Prostate gland (tissue), 2 donors: ENCODE results near the gene LYRM4. TPM values are rescaled to one million over a fixed set of nuclear protein-coding genes. Genes with fewer than 3 reads are reported as not detected.
A peak's percentile ranks its signal among the peaks of the same experiment; 100 is the strongest.

Experiments
- DNase-seq: peaks from one replicate; pipeline ENCODE4 v3.0.0-alpha.2; 2019; ENCODE audit warnings: low spot score
- H3K27ac ChIP-seq, 2 donors: fragments of 200-600 bp; sonication (generic); 2 replicates each; pipeline ENCODE4 v1.5.1; 2017 to 2019
- H3K27me3 ChIP-seq: fragments of 200-600 bp; sonication (generic); replicated peaks from 2 replicates; pipeline ENCODE4 v1.5.1; 2019; ENCODE audit not compliant: insufficient read depth
- H3K36me3 ChIP-seq, 2 donors: fragments of 200-600 bp; sonication (generic); 1 replicate in 1 of 2; 2 replicates in 1 of 2; pipeline versions ENCODE4 v1.5.1 to v1.8.1; 2017 to 2019
- H3K4me1 ChIP-seq: fragments of 200-600 bp; sonication (generic); replicated peaks from 2 replicates; pipeline ENCODE4 v1.5.1; 2019
- H3K4me3 ChIP-seq, 2 donors: fragments of 200-600 bp; sonication (generic); 2 replicates each; pipeline ENCODE4 v1.5.1; 2017 to 2019
- H3K9me3 ChIP-seq: fragments of 200-600 bp; sonication (generic); 2 replicates; pipeline ENCODE4 v1.5.1; 2017
- POLR2A ChIP-seq: fragments of 450-650 bp; IDR thresholded peaks from one replicate; pipeline ENCODE4 v1.6.1; 2016; ENCODE audit warnings: antibody characterized with exemption, mild to moderate bottlenecking
- POLR2AphosphoS5 ChIP-seq: sonication (generic); formaldehyde crosslinking; IDR thresholded peaks from one replicate; pipeline ENCODE4 v1.6.1; 2017; ENCODE audit warnings: antibody characterized with exemption
- WGBS: methylation state at CpG from one replicate; pipeline ENCODE4 v1.1.5; 2018; 5-methylcytosine and 5-hydroxymethylcytosine counted together
- intact Hi-C: fragments of 100-400 bp; cut with DNase I; formaldehyde crosslinking; loops from one replicate; pipeline ENCODE4 v1.14.2; 2022
- total RNA-seq, 2 donors: library from RNA; depleted of rRNA; stranded (reverse); fragments of >200 nt; gene quantifications; one replicate each; pipeline ENCODE4 v1.1.0, GENCODE V29; 2016
- TF ChIP-seq, protein P1 (sequence below), 4 experiments: fragments of 200-600 bp in 2 of 4; fragments of 450-650 bp in 2 of 4; sonication (generic) in 2 of 4; IDR thresholded peaks; 1 replicate in 3 of 4; 2 replicates in 1 of 4; pipeline ENCODE4 v1.5.1; 2016 to 2019; ENCODE audit warnings: antibody characterized with exemption in 4 of 4, mild to moderate bottlenecking in 2 of 4, moderate library complexity in 2 of 4

LYRM4 gene
- total RNA-seq, 2 donors from 2014 or later = 21.4 to 23.7 TPM

DNA sequence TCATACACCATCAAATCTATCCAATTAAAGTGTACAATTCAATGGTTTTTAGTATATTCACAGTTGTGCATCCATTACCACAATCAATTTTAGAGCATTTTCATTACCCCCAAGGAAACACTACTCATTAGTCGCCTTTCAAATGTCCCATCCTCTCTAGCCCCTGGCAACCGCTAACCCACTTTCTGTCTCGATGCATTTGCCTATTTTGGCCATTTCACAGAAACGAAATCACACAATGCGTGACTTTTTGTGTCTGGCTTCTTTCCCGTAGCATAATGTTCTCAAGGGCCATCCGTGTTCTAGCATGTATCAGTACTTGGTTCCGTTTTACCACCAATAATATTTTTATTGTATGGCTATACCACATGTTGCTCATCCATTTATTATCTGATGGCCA, 123.9 kb downstream of the LYRM4 start:
- H3K27ac ChIP-seq = no peak overlapping the region
- DNase-seq = no peak
- H3K27me3 ChIP-seq = no peaks in the 10 kb centered on the region
- no peaks in the 10 kb centered on the region for H3K36me3 ChIP-seq
- no peaks in the 10 kb centered on the region for H3K9me3 ChIP-seq
- H3K4me1 ChIP-seq = no peaks in the 10 kb centered on the region
- intact Hi-C loops = no loop called here
- 94% methylated on average over 8 of the region's 8 CpGs for WGBS
- TF ChIP-seq, protein P1, sequence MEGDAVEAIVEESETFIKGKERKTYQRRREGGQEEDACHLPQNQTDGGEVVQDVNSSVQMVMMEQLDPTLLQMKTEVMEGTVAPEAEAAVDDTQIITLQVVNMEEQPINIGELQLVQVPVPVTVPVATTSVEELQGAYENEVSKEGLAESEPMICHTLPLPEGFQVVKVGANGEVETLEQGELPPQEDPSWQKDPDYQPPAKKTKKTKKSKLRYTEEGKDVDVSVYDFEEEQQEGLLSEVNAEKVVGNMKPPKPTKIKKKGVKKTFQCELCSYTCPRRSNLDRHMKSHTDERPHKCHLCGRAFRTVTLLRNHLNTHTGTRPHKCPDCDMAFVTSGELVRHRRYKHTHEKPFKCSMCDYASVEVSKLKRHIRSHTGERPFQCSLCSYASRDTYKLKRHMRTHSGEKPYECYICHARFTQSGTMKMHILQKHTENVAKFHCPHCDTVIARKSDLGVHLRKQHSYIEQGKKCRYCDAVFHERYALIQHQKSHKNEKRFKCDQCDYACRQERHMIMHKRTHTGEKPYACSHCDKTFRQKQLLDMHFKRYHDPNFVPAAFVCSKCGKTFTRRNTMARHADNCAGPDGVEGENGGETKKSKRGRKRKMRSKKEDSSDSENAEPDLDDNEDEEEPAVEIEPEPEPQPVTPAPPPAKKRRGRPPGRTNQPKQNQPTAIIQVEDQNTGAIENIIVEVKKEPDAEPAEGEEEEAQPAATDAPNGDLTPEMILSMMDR (IDR thresholded peaks at IDR 0.05) = no peak
- TF ChIP-seq POLR2AphosphoS5 = no peak
- no peak for TF ChIP-seq POLR2A
- no peak overlapping the region for H3K4me3 ChIP-seq

DNA sequence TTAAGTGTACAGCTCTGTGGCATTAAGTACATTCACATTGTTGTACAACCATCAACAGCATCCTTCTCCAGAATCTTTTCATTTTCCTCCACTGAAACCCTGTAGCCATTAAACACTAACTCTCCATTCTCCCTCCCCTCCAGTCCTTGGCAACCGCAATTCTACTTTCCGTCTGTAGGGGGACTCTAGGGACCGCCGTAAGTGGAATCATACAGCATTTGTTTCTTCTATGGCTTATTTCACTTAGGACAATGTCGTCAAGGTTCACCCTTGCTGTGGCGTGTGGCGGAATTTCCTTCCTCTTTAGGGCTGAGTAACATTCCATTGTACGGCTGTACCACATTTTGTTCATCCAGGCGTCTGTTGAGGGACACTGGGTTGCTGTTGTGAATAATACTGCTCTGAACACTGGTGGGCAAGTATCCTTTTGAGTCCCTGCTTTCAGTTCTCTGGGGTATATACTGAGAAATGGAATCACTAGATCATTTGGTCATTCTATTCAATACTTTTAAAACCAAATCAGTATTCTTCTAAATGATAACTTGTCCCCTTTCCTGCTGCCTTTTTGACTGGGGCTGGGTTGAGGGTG, 124.9 kb downstream of the LYRM4 start:
- intact Hi-C loops = no loop called here
- Histone ChIP-seq H3K36me3 (no peaks in the 10 kb centered on the region), H3K9me3 (no peaks in the 10 kb centered on the region), H3K4me3 (no peak overlapping the region), H3K27me3 (no peaks in the 10 kb centered on the region), H3K4me1 (no peaks in the 10 kb centered on the region), H3K27ac (no peak overlapping the region)
- TF ChIP-seq, protein P1 (IDR thresholded peaks at IDR 0.05) = peak in 1 of 4 experiments; percentile 20
- TF ChIP-seq POLR2A = no peak
- DNase-seq = no peak
- 78% methylated on average over 9 of the region's 9 CpGs for WGBS

DNA sequence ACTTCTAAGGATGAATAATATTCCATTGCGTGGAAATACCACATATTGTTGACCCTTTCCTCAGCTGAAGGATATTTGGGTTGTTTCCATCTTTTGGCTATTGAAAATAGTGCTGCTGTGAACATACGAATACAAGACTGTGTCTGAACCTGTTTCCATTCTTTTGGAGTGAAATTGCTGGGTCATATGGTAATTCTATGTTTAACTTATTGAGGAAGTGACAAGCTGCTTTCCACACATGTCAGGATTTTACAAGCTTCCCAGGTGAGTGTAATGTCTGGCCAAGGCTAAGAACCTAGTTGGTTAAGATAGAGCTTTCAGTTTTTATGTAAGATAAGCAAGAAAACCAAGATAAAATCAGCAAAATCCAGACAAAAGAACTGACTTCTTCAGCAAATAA, 126.8 kb downstream of the LYRM4 start:
- Histone ChIP-seq H3K9me3 (no peaks in the 10 kb centered on the region), H3K27ac (no peak overlapping the region), H3K27me3 (no peaks in the 10 kb centered on the region), H3K4me3 (no peak overlapping the region), H3K36me3 (no peaks in the 10 kb centered on the region), H3K4me1 (no peaks in the 10 kb centered on the region)
- TF ChIP-seq, protein P1 (IDR thresholded peaks at IDR 0.05) = no peak
- TF ChIP-seq POLR2AphosphoS5 (peak; percentile 20), POLR2A (no peak)
- DNase-seq = no peak
- intact Hi-C loops = no loop called here
- 42% methylated on average over 2 of the region's 2 CpGs for WGBS

DNA sequence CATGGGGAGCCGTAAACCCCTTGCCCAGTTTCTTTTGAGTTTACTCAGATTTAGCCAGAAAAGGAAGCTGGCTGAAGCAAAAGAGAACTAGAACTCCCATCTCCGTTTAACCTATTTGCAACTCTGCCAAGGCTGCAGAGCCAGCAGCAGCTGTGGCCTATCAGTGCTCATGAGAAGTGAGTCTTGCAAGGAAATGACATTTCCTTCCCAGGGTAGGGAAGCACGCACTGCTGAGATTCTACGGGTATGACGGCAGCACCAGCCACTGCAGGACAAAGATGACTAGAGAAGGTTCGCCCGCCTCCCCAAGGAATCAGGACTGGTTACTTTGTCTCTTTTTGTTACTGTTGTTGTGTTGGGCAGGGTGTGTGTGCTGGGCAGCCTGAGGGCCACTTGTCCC, 128.0 kb downstream of the LYRM4 start:
- no peaks in the 10 kb centered on the region for H3K36me3 ChIP-seq
- TF ChIP-seq POLR2AphosphoS5 = peak; percentile 40
- TF ChIP-seq POLR2A = no peak
- no peak overlapping the region for H3K4me3 ChIP-seq
- DNase-seq = no peak
- no peaks in the 10 kb centered on the region for H3K27me3 ChIP-seq
- H3K4me1 ChIP-seq = no peaks in the 10 kb centered on the region
- no peaks in the 10 kb centered on the region for H3K9me3 ChIP-seq
- H3K27ac ChIP-seq = peak overlapping the region in 1 of 2 donors; percentile 24
- WGBS = 60% methylated on average over 7 of the region's 7 CpGs
- intact Hi-C loops = no loop called here

DNA sequence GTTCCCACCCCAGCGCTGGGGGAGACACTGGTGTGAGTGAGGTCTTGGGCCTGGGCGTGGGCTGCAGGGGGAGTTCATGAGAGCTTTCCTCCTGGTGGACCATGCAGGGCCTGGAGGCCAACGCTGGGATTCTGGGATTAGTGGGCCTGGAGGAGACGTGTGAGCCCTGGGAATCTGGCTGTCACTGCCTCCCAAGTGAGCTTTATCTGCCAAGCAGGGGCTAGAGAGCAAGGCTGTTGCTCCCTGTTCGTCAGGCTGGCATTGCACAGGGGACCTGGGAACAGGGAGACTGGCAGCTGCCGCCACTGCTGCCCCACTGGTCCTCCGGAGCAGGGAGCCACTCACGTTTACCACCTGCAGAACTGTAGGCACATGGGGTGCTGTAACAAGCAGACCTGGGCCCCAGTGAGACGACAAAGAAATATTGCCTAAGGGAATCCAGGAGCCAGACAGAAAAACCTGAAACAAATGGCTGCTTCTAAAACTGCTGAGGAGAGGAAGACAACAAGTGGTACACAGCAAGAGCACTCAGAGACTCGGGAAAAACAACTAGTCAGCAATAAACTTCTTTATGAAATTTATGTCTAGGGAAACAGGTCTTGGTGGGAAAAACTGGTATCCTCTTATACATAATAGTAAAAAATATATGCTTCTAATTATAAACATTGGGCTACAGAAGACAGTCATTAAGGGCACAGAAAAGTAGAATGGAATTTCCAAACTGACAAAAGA, 130.4 kb downstream of the LYRM4 start:
- Histone ChIP-seq H3K4me3 (no peak overlapping the region), H3K36me3 (no peaks in the 10 kb centered on the region), H3K27me3 (no peaks in the 10 kb centered on the region), H3K9me3 (no peaks in the 10 kb centered on the region), H3K4me1 (no peaks in the 10 kb centered on the region), H3K27ac (no peak overlapping the region)
- 84% methylated on average over 10 of the region's 10 CpGs for WGBS
- DNase-seq = no peak
- intact Hi-C loops = no loop called here
- no peak for TF ChIP-seq POLR2A
- TF ChIP-seq, protein P1 (IDR thresholded peaks at IDR 0.05) = no peak
- no peak for TF ChIP-seq POLR2AphosphoS5
